PFSK-1 (cell line): ENCODE data around the gene ADGRA1.

Experiments used
- FOXP2 ChIP-seq: optimal IDR thresholded peaks from 2 replicates; pipeline ENCODE3; 2011; ENCODE audit warnings: borderline replicate concordance, control low read depth, inconsistent platforms; ENCODE audit not compliant: insufficient read depth; ENCODE audit errors: extremely low read length, extremely low read depth
- POLR2AphosphoS5 ChIP-seq: IDR thresholded peaks from 2 replicates; pipeline ENCODE4 v1.6.1; 2012; ENCODE audit warnings: low read depth, mild to moderate bottlenecking, control low read depth, low read length, moderate library complexity
- REST ChIP-seq, 2 experiments: IDR thresholded peaks; 2 replicates each; pipeline versions ENCODE4 v1.6.1 to v1.8.0; 2011 to 2012; ENCODE audit warnings: low read depth in 2 of 2, low read length in 2 of 2, control low read depth in 1 of 2, inconsistent platforms in 1 of 2, mild to moderate bottlenecking in 1 of 2, moderate library complexity in 1 of 2; ENCODE audit not compliant: insufficient read depth in 1 of 2
- SIN3A ChIP-seq: IDR thresholded peaks from 2 replicates; pipeline ENCODE4 v1.6.1; 2012; ENCODE audit warnings: mild to moderate bottlenecking, low read length, moderate library complexity, borderline replicate concordance; ENCODE audit not compliant: insufficient read depth
- TAF1 ChIP-seq: IDR thresholded peaks from 2 replicates; pipeline ENCODE4 v1.6.1; 2012; ENCODE audit warnings: low read length, control low read depth, borderline replicate concordance; ENCODE audit not compliant: insufficient read depth

Gene ADGRA1

GRCh38 chr10:133094286-133094685, 6.6 kb downstream of the ADGRA1 start:
- TF ChIP-seq REST (IDR thresholded peaks at IDR 0.05; ENCODE audit: insufficient read depth in 1 of 2, low read depth in 2 of 2, low read length in 2 of 2) (no peak), POLR2AphosphoS5 (no peak), SIN3A (no peak), FOXP2 (no peak), TAF1 (no peak)

GRCh38 chr10:133094866-133095265, 7.1 kb downstream of the ADGRA1 start:
- no peak for TF ChIP-seq FOXP2
- no peak for TF ChIP-seq POLR2AphosphoS5
- TF ChIP-seq TAF1, result no peak
- TF ChIP-seq REST (IDR thresholded peaks at IDR 0.05; ENCODE audit: insufficient read depth in 1 of 2, low read depth in 2 of 2, low read length in 2 of 2), result no peak
- TF ChIP-seq SIN3A, result no peak

- TF ChIP-seq POLR2AphosphoS5, result no peak
- TF ChIP-seq SIN3A, result no peak
- TF ChIP-seq FOXP2, result no peak
- no peak for TF ChIP-seq TAF1
- TF ChIP-seq REST (IDR thresholded peaks at IDR 0.05; ENCODE audit: insufficient read depth in 1 of 2, low read depth in 2 of 2, low read length in 2 of 2), result no peak
Measured at GRCh38 chr10:133095586-133095985, 7.9 kb downstream of the ADGRA1 start.

DNA sequence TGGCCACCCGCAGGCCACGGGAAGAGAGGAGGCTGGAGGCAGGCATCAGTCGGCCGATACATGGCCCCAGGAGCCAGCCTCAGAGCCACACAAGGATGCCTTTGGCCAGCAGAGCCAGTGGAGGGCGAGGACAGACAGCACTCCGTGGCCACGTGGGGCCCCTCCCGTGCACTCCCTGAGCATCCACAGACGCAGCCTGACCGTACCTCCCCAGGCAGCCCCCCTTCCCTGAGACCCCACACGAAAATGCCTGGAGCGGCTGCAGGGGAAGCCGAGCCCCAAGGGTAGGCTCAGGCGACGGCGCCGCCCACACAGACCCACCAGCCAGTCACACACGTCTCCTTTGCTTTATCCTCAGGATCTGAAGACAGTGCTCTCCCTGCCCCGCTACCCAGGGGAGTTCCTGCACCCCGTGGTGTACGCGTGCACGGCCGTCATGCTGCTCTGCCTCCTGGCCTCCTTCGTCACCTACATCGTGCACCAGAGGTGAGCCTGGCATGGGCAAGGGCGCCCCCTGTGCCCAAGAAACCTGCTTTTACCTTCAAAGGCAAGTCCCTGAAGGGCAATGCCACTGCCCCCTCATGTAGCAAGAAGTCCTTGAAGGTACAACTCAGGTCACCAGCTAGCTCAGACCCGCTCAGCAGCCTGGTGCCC, 9.0 kb downstream of the ADGRA1 start:
- TF ChIP-seq REST (IDR thresholded peaks at IDR 0.05; ENCODE audit: insufficient read depth in 1 of 2, low read depth in 2 of 2, low read length in 2 of 2) (no peak), POLR2AphosphoS5 (no peak), SIN3A (no peak), FOXP2 (no peak), TAF1 (no peak)

- TF ChIP-seq FOXP2, result no peak
- no peak for TF ChIP-seq REST (IDR thresholded peaks at IDR 0.05; ENCODE audit: insufficient read depth in 1 of 2, low read depth in 2 of 2, low read length in 2 of 2)
- TF ChIP-seq POLR2AphosphoS5, result no peak
Measured at GRCh38 chr10:133097418-133097817, 9.7 kb downstream of the ADGRA1 start.
